ENCODE measurements around the gene CACNA1A. TPM values are rescaled to one million over a fixed set of nuclear protein-coding genes. Genes with fewer than 3 reads are reported as not detected.

CACNA1A gene
- total RNA-seq, 1 donor = 1.4 TPM

- H4K20me1 ChIP-seq (ENCODE audit: insufficient read depth, low read length) = no peaks in the 10 kb centered on the region
- H3K27me3 ChIP-seq (ENCODE audit: insufficient read depth, low read length) = no peaks in the 10 kb centered on the region
- H3K79me2 ChIP-seq (ENCODE audit: insufficient read depth, low read length) = no peaks in the 10 kb centered on the region
- no peak overlapping the region for H3K4me2 ChIP-seq (ENCODE audit: insufficient read depth, low read length)
- no peaks in the 10 kb centered on the region for H3K36me3 ChIP-seq (ENCODE audit: insufficient read depth, low read length)
- H2AFZ ChIP-seq (ENCODE audit: low read length) = no peak overlapping the region
- no peak overlapping the region for H3K27ac ChIP-seq (ENCODE audit: low read depth, low read length)
- no peaks in the 10 kb centered on the region for H3K4me1 ChIP-seq (ENCODE audit: insufficient read depth, low read length)
- DNase-seq (ENCODE audit: insufficient read length, low spot score, missing footprints) = no peak
- no peaks in the 10 kb centered on the region for H3K9me3 ChIP-seq (ENCODE audit: low read depth, low read length)
- no peak overlapping the region for H3K4me3 ChIP-seq (ENCODE audit: insufficient read depth, low read length)
- no peak for TF ChIP-seq CTCF (IDR thresholded peaks at IDR 0.05; ENCODE audit: extremely low read depth, low read depth, low read length)
These were observed 219.9 kb downstream of the CACNA1A start for GRCh38 chr19:13286195-13286985.

GRCh38 chr19:13284929-13285928, 221.1 kb downstream of the CACNA1A start:
- H4K20me1 ChIP-seq (ENCODE audit: insufficient read depth, low read length) = no peaks in the 10 kb centered on the region
- no peaks in the 10 kb centered on the region for H3K9me3 ChIP-seq (ENCODE audit: low read depth, low read length)
- no peak for TF ChIP-seq CTCF (IDR thresholded peaks at IDR 0.05; ENCODE audit: extremely low read depth, low read depth, low read length)
- no peaks in the 10 kb centered on the region for H3K36me3 ChIP-seq (ENCODE audit: insufficient read depth, low read length)
- no peak overlapping the region for H3K27ac ChIP-seq (ENCODE audit: low read depth, low read length)
- H3K4me1 ChIP-seq (ENCODE audit: insufficient read depth, low read length) = no peaks in the 10 kb centered on the region
- no peaks in the 10 kb centered on the region for H3K79me2 ChIP-seq (ENCODE audit: insufficient read depth, low read length)
- H3K4me3 ChIP-seq (ENCODE audit: insufficient read depth, low read length) = no peak overlapping the region
- no peak overlapping the region for H2AFZ ChIP-seq (ENCODE audit: low read length)
- H3K27me3 ChIP-seq (ENCODE audit: insufficient read depth, low read length) = no peaks in the 10 kb centered on the region
- no peak for DNase-seq (ENCODE audit: insufficient read length, low spot score, missing footprints)
- no peak overlapping the region for H3K4me2 ChIP-seq (ENCODE audit: insufficient read depth, low read length)

- Histone ChIP-seq H2AFZ (ENCODE audit: low read length) (no peak overlapping the region), H3K27ac (ENCODE audit: low read depth, low read length) (no peak overlapping the region), H3K4me1 (ENCODE audit: insufficient read depth, low read length) (no peaks in the 10 kb centered on the region), H4K20me1 (ENCODE audit: insufficient read depth, low read length) (no peaks in the 10 kb centered on the region), H3K36me3 (ENCODE audit: insufficient read depth, low read length) (no peaks in the 10 kb centered on the region), H3K27me3 (ENCODE audit: insufficient read depth, low read length) (no peaks in the 10 kb centered on the region), H3K4me3 (ENCODE audit: insufficient read depth, low read length) (no peak overlapping the region), H3K79me2 (ENCODE audit: insufficient read depth, low read length) (no peaks in the 10 kb centered on the region), H3K4me2 (ENCODE audit: insufficient read depth, low read length) (no peak overlapping the region), H3K9me3 (ENCODE audit: low read depth, low read length) (no peaks in the 10 kb centered on the region)
- no peak for DNase-seq (ENCODE audit: insufficient read length, low spot score, missing footprints)
- TF ChIP-seq CTCF (IDR thresholded peaks at IDR 0.05; ENCODE audit: extremely low read depth, low read depth, low read length) = no peak
These were observed 222.4 kb downstream of the CACNA1A start for GRCh38 chr19:13283871-13284270.
